Measurements from ENCODE around the gene RAB9A.

The RAB9A gene

GRCh38 chrX:13754765-13755164 is 65.8 kb downstream of the RAB9A start:
- H3K9me3 ChIP-seq (ENCODE audit: control insufficient read depth, low read length) = no peaks in the 10 kb centered on the region
- no peaks in the 10 kb centered on the region for H3K27me3 ChIP-seq (ENCODE audit: control insufficient read depth, insufficient read depth, low read length)
- H3K27ac ChIP-seq = no peak overlapping the region
- no peaks in the 10 kb centered on the region for H3K36me3 ChIP-seq (ENCODE audit: control insufficient read depth, insufficient read depth, low read length)
- no peak for TF ChIP-seq CTCF (IDR thresholded peaks at IDR 0.05)
- no peaks in the 10 kb centered on the region for H3K79me2 ChIP-seq
- no peak overlapping the region for H2AFZ ChIP-seq
- H3K4me3 ChIP-seq (ENCODE audit: low read depth, low read length) = no peak overlapping the region
- H3K4me1 ChIP-seq = no peaks in the 10 kb centered on the region
- no peak overlapping the region for H3K4me2 ChIP-seq (ENCODE audit: low read length)
- no peak overlapping the region for H3K9ac ChIP-seq

GRCh38 chrX:13755254-13755653 is 66.3 kb downstream of the RAB9A start:
- Histone ChIP-seq H3K36me3 (ENCODE audit: control insufficient read depth, insufficient read depth, low read length) (no peaks in the 10 kb centered on the region), H3K4me1 (no peaks in the 10 kb centered on the region), H3K79me2 (no peaks in the 10 kb centered on the region), H3K27ac (no peak overlapping the region), H3K4me3 (ENCODE audit: low read depth, low read length) (no peak overlapping the region), H3K9ac (no peak overlapping the region), H3K4me2 (ENCODE audit: low read length) (no peak overlapping the region), H2AFZ (no peak overlapping the region), H3K9me3 (ENCODE audit: control insufficient read depth, low read length) (no peaks in the 10 kb centered on the region), H3K27me3 (ENCODE audit: control insufficient read depth, insufficient read depth, low read length) (no peaks in the 10 kb centered on the region)
- TF ChIP-seq CTCF (IDR thresholded peaks at IDR 0.05) = no peak

- Histone ChIP-seq H3K4me3 (ENCODE audit: low read depth, low read length) (no peak overlapping the region), H3K27me3 (ENCODE audit: control insufficient read depth, insufficient read depth, low read length) (no peaks in the 10 kb centered on the region), H2AFZ (no peak overlapping the region), H3K4me2 (ENCODE audit: low read length) (no peak overlapping the region), H3K9ac (no peak overlapping the region), H3K79me2 (no peaks in the 10 kb centered on the region), H3K27ac (no peak overlapping the region), H3K9me3 (ENCODE audit: control insufficient read depth, low read length) (no peaks in the 10 kb centered on the region), H3K36me3 (ENCODE audit: control insufficient read depth, insufficient read depth, low read length) (no peaks in the 10 kb centered on the region), H3K4me1 (no peaks in the 10 kb centered on the region)
- TF ChIP-seq CTCF (IDR thresholded peaks at IDR 0.05) = no peak
Measured at GRCh38 chrX:13756381-13756780, 67.5 kb downstream of the RAB9A start.

- Histone ChIP-seq H3K27me3 (ENCODE audit: control insufficient read depth, insufficient read depth, low read length) (no peaks in the 10 kb centered on the region), H3K36me3 (ENCODE audit: control insufficient read depth, insufficient read depth, low read length) (no peaks in the 10 kb centered on the region), H3K4me1 (no peaks in the 10 kb centered on the region), H3K4me3 (ENCODE audit: low read depth, low read length) (no peak overlapping the region), H3K27ac (no peak overlapping the region), H3K9ac (no peak overlapping the region), H3K9me3 (ENCODE audit: control insufficient read depth, low read length) (no peaks in the 10 kb centered on the region), H3K79me2 (no peaks in the 10 kb centered on the region), H2AFZ (no peak overlapping the region), H3K4me2 (ENCODE audit: low read length) (no peak overlapping the region)
- no peak for TF ChIP-seq CTCF (IDR thresholded peaks at IDR 0.05)
Measured at GRCh38 chrX:13759152-13759718, 70.3 kb downstream of the RAB9A start.

Data from parathyroid adenoma (tissue), 2 donors.